Mesendoderm (in vitro differentiated cells): Measurements from ENCODE around the gene SND1.
"Not testable (repeated sequence)": the region's sequence is repeated elsewhere in the genome, so short reads cannot be mapped to it uniquely, and the experiment has no call there.

Experiments used
- DNase-seq: peaks from one replicate; pipeline ENCODE4 v3.0.0; 2013
- H2AK5ac ChIP-seq: 2 replicates; pipeline ENCODE4 v1.6.1; 2013; ENCODE audit warnings: low read length, inconsistent platforms
- H2BK120ac ChIP-seq: 2 replicates; pipeline ENCODE4 v1.6.1; 2013; ENCODE audit warnings: low read depth, mild to moderate bottlenecking, low read length, moderate library complexity, mixed read lengths
- H2BK15ac ChIP-seq: replicated peaks from 2 replicates; pipeline ENCODE4 v1.6.1; 2013; ENCODE audit warnings: low read depth, mild to moderate bottlenecking, moderate library complexity
- H2BK5ac ChIP-seq: 2 replicates; pipeline ENCODE4 v1.6.1; 2013; ENCODE audit warnings: low read length, inconsistent platforms
- H3K18ac ChIP-seq: 2 replicates; pipeline ENCODE4 v1.6.1; 2013; ENCODE audit warnings: mild to moderate bottlenecking, low read length, mixed read lengths
- H3K23ac ChIP-seq: one replicate; pipeline ENCODE4 v1.6.1; 2013; ENCODE audit warnings: low read length
- H3K27ac ChIP-seq: 2 replicates; pipeline ENCODE4 v1.5.1; 2013; ENCODE audit warnings: low read depth, mild to moderate bottlenecking, inconsistent platforms, low read length, moderate library complexity
- H3K27me3 ChIP-seq: 2 replicates; pipeline ENCODE4 v1.6.1; 2013; ENCODE audit warnings: low read length, control low read depth, mild to moderate bottlenecking, inconsistent platforms; ENCODE audit not compliant: insufficient read depth, poor library complexity
- H3K36me3 ChIP-seq: 2 replicates; pipeline ENCODE4 v1.6.1; 2013; ENCODE audit warnings: low read length, inconsistent platforms; ENCODE audit not compliant: control insufficient read depth, insufficient read depth
- H3K4ac ChIP-seq: one replicate; pipeline ENCODE4 v1.6.1; 2013; ENCODE audit warnings: low read depth, mild to moderate bottlenecking, low read length, moderate library complexity
- H3K4me1 ChIP-seq: 2 replicates; pipeline ENCODE4 v1.6.1; 2013; ENCODE audit warnings: low read depth, low read length, inconsistent platforms; ENCODE audit not compliant: control insufficient read depth
- H3K4me2 ChIP-seq: 2 replicates; pipeline ENCODE4 v1.6.1; 2013; ENCODE audit warnings: low read length
- H3K4me3 ChIP-seq: 2 replicates; pipeline ENCODE4 v1.5.1; 2013; ENCODE audit warnings: mild to moderate bottlenecking, low read length
- H3K56ac ChIP-seq: one replicate; pipeline ENCODE4 v1.6.1; 2013; ENCODE audit warnings: low read length
- H3K79me1 ChIP-seq: 2 replicates; pipeline ENCODE4 v1.6.1; 2013; ENCODE audit warnings: low read length, inconsistent platforms
- H3K79me2 ChIP-seq: 2 replicates; pipeline ENCODE4 v1.6.1; 2013; ENCODE audit warnings: mild to moderate bottlenecking, low read length; ENCODE audit not compliant: control insufficient read depth, insufficient read depth
- H3K9ac ChIP-seq: 2 replicates; pipeline ENCODE4 v1.6.1; 2013; ENCODE audit warnings: low read length, inconsistent platforms
- H4K5ac ChIP-seq: one replicate; pipeline ENCODE4 v1.6.1; 2013; ENCODE audit warnings: low read length
- H4K8ac ChIP-seq: one replicate; pipeline ENCODE4 v1.6.1; 2013; ENCODE audit warnings: low read depth, mild to moderate bottlenecking, control low read depth, low read length, moderate library complexity
- WGBS: extraction: QIAGEN DNeasy Blood & Tissue Kit; methylation state at CpG from one replicate; pipeline ENCODE4 v1.1.7; 2013; ENCODE audit warnings: low lambda C conversion rate, missing lambda C conversion rate; ENCODE audit not compliant: insufficient coverage; ENCODE audit errors: extremely low coverage; 5-methylcytosine and 5-hydroxymethylcytosine counted together

Gene SND1

DNA sequence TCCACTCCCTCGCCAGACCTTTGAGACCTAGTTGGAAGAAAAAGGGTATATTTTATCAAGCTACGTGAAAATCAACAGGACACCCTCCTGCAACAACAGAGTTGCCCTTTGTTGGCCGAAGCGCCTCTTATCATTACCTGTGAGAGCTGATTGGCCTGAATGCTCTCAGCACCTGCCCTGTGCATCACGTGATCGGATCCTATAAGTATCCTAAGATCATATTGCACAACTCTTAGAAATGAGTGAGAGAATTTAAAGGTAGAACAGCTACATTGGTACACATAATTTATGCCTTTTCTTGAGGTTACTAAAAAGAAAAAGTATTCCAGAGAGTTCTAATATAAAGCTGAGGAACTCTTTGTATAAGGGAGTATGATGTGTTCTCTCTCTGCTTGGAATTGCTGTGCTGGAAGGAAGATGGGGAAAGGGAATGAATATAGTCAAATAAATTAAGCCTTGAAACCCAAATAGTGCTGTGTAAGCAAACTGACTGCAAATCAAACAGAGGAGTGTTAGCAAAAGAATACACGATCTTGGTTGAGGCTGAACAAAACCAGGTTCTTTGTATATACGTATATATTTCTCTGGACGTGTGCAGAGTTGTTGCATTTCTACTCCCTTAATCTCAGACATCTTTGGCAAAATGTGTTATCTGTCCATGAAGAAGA is 309.9 kb downstream of the SND1 start:
- no peak overlapping the region for H4K8ac ChIP-seq
- no peak overlapping the region for H3K4ac ChIP-seq
- no peak overlapping the region for H3K23ac ChIP-seq
- no peak overlapping the region for H3K27ac ChIP-seq
- no peaks in the 10 kb centered on the region for H3K36me3 ChIP-seq
- no peak overlapping the region for H3K4me2 ChIP-seq
- H3K56ac ChIP-seq = no peak overlapping the region
- no peak overlapping the region for H3K9ac ChIP-seq
- peaks cover 2% of the 10 kb centered on the region for H3K79me1 ChIP-seq
- no peaks in the 10 kb centered on the region for H3K27me3 ChIP-seq
- no peak overlapping the region for H2BK15ac ChIP-seq
- H4K5ac ChIP-seq = no peak overlapping the region
- no peak for DNase-seq
- no CpG with 5 or more reads among the region's 9 CpGs for WGBS
- H3K4me1 ChIP-seq = no peaks in the 10 kb centered on the region
- H3K4me3 ChIP-seq = no peak overlapping the region
- H2BK5ac ChIP-seq = no peak overlapping the region
- H2BK120ac ChIP-seq = no peak overlapping the region
- H3K18ac ChIP-seq = no peak overlapping the region
- no peaks in the 10 kb centered on the region for H3K79me2 ChIP-seq
- no peak overlapping the region for H2AK5ac ChIP-seq

DNA sequence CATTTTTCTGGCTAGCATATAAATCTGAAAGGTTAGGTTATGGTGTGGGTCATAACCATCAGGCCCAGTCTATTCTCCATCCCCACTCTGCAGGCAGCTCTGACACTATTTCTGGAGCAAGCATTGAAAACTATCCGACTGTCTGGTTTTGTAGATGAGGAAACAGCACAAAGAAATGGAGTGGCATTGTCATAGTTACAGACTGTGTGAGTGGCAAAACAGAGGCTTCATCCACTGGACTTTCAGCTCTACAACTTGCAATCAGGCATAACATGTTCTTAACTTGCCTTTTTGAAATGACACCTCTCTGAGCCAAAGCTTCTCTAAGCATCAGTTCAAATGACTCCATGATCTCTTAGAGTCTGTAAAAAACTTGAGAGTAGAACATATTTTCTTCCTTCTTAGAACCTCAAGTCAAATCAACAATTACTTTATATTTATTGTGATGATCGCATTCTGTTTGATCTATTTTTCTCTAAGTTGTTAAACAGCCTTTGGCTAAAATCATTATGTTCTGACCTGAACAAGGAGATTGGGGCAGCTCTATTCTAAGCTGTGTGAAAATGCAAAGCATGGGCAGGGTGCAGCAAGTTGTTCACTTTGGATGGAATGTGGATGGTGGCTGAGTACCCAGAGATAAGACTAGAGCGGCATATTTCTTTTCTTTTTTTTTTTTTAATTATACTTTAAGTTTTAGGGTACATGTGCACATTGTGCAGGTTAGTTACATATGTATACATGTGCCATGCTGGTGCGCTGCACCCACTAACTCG is 310.8 kb downstream of the SND1 start:
- H3K79me1 ChIP-seq = peaks cover 4% of the 10 kb centered on the region
- H3K4me1 ChIP-seq = no peaks in the 10 kb centered on the region
- no CpG with 5 or more reads among the region's 5 CpGs for WGBS
- no peak overlapping the region for H2BK15ac ChIP-seq
- no peak overlapping the region for H2BK5ac ChIP-seq
- H3K4me3 ChIP-seq = no peak overlapping the region
- no peak for DNase-seq
- H2AK5ac ChIP-seq = no peak overlapping the region
- no peak overlapping the region for H3K4me2 ChIP-seq
- no peak overlapping the region for H3K23ac ChIP-seq
- H3K36me3 ChIP-seq = peaks cover 2% of the 10 kb centered on the region
- no peak overlapping the region for H4K8ac ChIP-seq
- H3K18ac ChIP-seq = no peak overlapping the region
- no peaks in the 10 kb centered on the region for H3K27me3 ChIP-seq
- no peak overlapping the region for H3K56ac ChIP-seq
- H2BK120ac ChIP-seq = no peak overlapping the region
- H3K9ac ChIP-seq = no peak overlapping the region
- H4K5ac ChIP-seq = no peak overlapping the region
- no peak overlapping the region for H3K27ac ChIP-seq
- no peak overlapping the region for H3K4ac ChIP-seq
- no peaks in the 10 kb centered on the region for H3K79me2 ChIP-seq

DNA sequence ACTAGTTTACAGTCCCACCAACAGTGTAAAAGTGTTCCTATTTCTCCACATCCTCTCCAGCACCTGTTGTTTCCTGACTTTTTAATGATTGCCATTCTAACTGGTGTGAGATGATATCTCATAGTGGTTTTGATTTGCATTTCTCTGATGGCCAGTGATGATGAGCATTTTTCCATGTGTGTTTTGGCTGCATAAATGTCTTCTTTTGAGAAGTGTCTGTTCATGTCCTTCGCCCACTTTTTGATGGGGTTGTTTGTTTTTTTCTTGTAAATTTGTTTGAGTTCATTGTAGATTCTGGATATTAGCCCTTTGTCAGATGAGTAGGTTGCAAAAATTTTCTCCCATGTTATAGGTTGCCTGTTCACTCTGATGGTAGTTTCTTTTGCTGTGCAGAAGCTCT is 311.9 kb downstream of the SND1 start:
- H3K9ac ChIP-seq, H4K5ac ChIP-seq, H3K79me1 ChIP-seq, H3K18ac ChIP-seq, H2AK5ac ChIP-seq, H3K4me3 ChIP-seq, H3K27ac ChIP-seq, H2BK15ac ChIP-seq, H3K4me1 ChIP-seq, H3K79me2 ChIP-seq, H4K8ac ChIP-seq, H2BK120ac ChIP-seq, H2BK5ac ChIP-seq, H3K56ac ChIP-seq, H3K4ac ChIP-seq, H3K23ac ChIP-seq, DNase-seq, H3K4me2 ChIP-seq, H3K27me3 ChIP-seq, H3K36me3 ChIP-seq: not testable (repeated sequence)
- WGBS = no CpG with 5 or more reads among the region's 1 CpG

DNA sequence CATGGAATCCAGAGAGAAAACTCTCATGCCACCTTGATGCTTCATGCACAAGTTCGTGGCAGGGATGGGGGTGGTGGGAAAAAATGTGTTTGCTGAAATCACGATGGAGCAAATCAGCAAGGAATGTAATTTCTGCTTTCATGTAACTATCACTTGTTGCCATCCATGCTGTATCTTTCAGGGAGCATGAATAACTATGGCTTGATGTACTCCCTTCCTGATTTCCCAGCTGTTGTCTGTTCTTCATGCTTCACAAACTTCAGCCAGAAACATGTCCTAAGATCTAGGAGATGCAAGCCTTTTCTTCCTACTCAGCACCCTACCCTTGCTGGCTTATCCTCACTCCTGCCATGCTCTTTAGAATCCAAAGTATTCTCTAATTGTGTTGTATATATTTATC is 315.3 kb downstream of the SND1 start:
- no peak overlapping the region for H3K9ac ChIP-seq
- H3K79me1 ChIP-seq = peaks cover 5% of the 10 kb centered on the region
- no peak for DNase-seq
- no peaks in the 10 kb centered on the region for H3K79me2 ChIP-seq
- H3K4me3 ChIP-seq = no peak overlapping the region
- no peak overlapping the region for H2BK120ac ChIP-seq
- H3K18ac ChIP-seq = no peak overlapping the region
- H3K4me2 ChIP-seq = no peak overlapping the region
- H4K5ac ChIP-seq = no peak overlapping the region
- H4K8ac ChIP-seq = no peak overlapping the region
- WGBS = no CpG with 5 or more reads among the region's 2 CpGs
- H3K4ac ChIP-seq = no peak overlapping the region
- H3K27ac ChIP-seq = no peak overlapping the region
- peaks cover 2% of the 10 kb centered on the region for H3K36me3 ChIP-seq
- H3K23ac ChIP-seq = no peak overlapping the region
- H2AK5ac ChIP-seq = no peak overlapping the region
- no peaks in the 10 kb centered on the region for H3K27me3 ChIP-seq
- H3K56ac ChIP-seq = no peak overlapping the region
- no peaks in the 10 kb centered on the region for H3K4me1 ChIP-seq
- H2BK15ac ChIP-seq = no peak overlapping the region
- no peak overlapping the region for H2BK5ac ChIP-seq

DNA sequence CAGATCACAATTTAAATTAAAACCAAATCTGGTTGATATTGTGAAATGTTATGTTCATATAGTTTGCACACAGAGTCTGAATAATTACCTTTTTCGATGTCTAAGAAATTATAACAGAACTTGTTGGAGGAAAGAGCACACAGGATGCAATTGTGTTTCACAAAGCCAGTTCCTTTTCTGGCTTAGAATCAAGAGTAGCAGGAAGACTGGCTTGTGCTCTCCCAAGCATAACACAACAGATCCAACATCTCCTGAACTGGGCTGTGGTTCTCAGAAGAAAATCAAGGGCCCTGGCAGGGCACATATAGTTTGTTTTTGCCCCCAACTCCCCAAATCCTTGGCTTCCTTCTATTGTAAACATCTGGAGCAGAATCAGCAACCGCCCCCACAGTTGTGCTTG is 316.6 kb downstream of the SND1 start:
- Histone ChIP-seq H3K4ac (no peak overlapping the region), H3K27me3 (no peaks in the 10 kb centered on the region), H3K4me2 (no peak overlapping the region), H2BK5ac (no peak overlapping the region), H3K9ac (no peak overlapping the region), H3K79me2 (no peaks in the 10 kb centered on the region), H3K4me3 (no peak overlapping the region), H3K18ac (no peak overlapping the region), H3K23ac (no peak overlapping the region), H3K36me3 (peaks cover 2% of the 10 kb centered on the region), H2AK5ac (no peak overlapping the region), H3K27ac (no peak overlapping the region), H2BK120ac (no peak overlapping the region), H4K8ac (no peak overlapping the region), H3K56ac (no peak overlapping the region), H2BK15ac (no peak overlapping the region), H3K4me1 (no peaks in the 10 kb centered on the region), H4K5ac (no peak overlapping the region), H3K79me1 (peaks cover 7% of the 10 kb centered on the region)
- WGBS = no CpG with 5 or more reads among the region's 2 CpGs
- no peak for DNase-seq

DNA sequence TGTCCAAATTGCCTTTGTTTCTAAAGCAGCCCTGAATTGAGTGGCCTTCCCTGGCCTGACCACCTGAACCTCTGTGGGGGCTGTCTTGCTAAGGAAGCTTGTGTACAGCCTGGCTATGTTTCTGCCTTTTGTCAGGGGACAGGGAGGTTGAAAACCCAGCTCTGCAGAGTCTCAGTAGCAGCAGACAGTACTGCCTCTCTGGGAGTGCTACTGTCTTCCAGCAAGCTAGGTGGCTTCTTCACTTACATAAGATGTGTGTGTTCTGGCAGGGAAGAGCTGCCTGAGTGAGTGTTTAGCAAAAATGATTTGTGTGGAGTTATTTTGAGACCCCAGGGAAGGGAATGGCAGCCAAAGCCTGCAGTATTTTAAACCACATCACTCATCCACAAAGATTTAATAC is 321.8 kb downstream of the SND1 start:
- Histone ChIP-seq H3K4me2 (no peak overlapping the region), H2BK120ac (no peak overlapping the region), H3K4ac (no peak overlapping the region), H4K5ac (no peak overlapping the region), H3K36me3 (no peaks in the 10 kb centered on the region), H4K8ac (no peak overlapping the region), H3K18ac (no peak overlapping the region), H3K27ac (no peak overlapping the region), H3K79me1 (peaks cover 3% of the 10 kb centered on the region), H3K4me3 (no peak overlapping the region), H3K56ac (no peak overlapping the region), H3K9ac (no peak overlapping the region), H2BK5ac (no peak overlapping the region), H3K23ac (no peak overlapping the region), H2BK15ac (no peak overlapping the region), H3K27me3 (no peaks in the 10 kb centered on the region), H3K79me2 (no peaks in the 10 kb centered on the region), H3K4me1 (no peaks in the 10 kb centered on the region), H2AK5ac (no peak overlapping the region)
- no peak for DNase-seq
